DND-41 (cell line): ENCODE results near the gene B4GALT4.

Source experiments
- ATAC-seq: fragments of 200-7000 bp; cut with Tn5 transposase; 3 replicates; pipeline ENCODE4 v1.9.1; 2021; ENCODE audit warnings: low read depth; ENCODE audit not compliant: insufficient read depth
- DNase-seq: peaks from one replicate; pipeline ENCODE4 v3.0.0-alpha.2; 2020
- H2AFZ ChIP-seq: 2 replicates; pipeline ENCODE4 v1.6.0; 2012; ENCODE audit warnings: low read depth, low read length
- H3K27ac ChIP-seq: 2 replicates; pipeline ENCODE4 v1.5.1; 2012; ENCODE audit warnings: low read length, inconsistent platforms
- H3K27me3 ChIP-seq: fragments of 200-600 bp; sonication (generic); 2 replicates; pipeline ENCODE4 v1.6.0; 2012; ENCODE audit warnings: low read length, mild to moderate bottlenecking, inconsistent platforms; ENCODE audit not compliant: insufficient read depth, poor library complexity
- H3K36me3 ChIP-seq: 2 replicates; pipeline ENCODE4 v1.5.1; 2012; ENCODE audit warnings: low read length, inconsistent platforms; ENCODE audit not compliant: insufficient read depth
- H3K4me1 ChIP-seq: 2 replicates; pipeline ENCODE4 v1.5.1; 2012; ENCODE audit warnings: mild to moderate bottlenecking, low read length; ENCODE audit not compliant: insufficient read depth
- H3K4me2 ChIP-seq: 2 replicates; pipeline ENCODE4 v1.6.0; 2012; ENCODE audit warnings: mild to moderate bottlenecking, moderate library complexity, low read length, inconsistent platforms; ENCODE audit not compliant: insufficient read depth
- H3K4me3 ChIP-seq, 2 experiments: fragments of 200-600 bp in 1 of 2; shearing (Covaris generic) in 1 of 2; 2 replicates each; pipeline ENCODE4 v1.5.1; 2012 to 2016; ENCODE audit warnings: inconsistent platforms in 2 of 2, low read length in 2 of 2, mild to moderate bottlenecking in 2 of 2, low read depth in 1 of 2, moderate library complexity in 1 of 2
- H3K79me2 ChIP-seq: 2 replicates; pipeline ENCODE4 v1.6.0; 2012; ENCODE audit warnings: low read length, inconsistent platforms; ENCODE audit not compliant: insufficient read depth
- H3K9ac ChIP-seq: 2 replicates; pipeline ENCODE4 v1.6.0; 2012; ENCODE audit warnings: low read depth, mild to moderate bottlenecking, inconsistent platforms, low read length, moderate library complexity
- H3K9me3 ChIP-seq: 2 replicates; pipeline ENCODE4 v1.5.1; 2012; ENCODE audit warnings: low read length, moderate library complexity, mild to moderate bottlenecking, inconsistent platforms; ENCODE audit not compliant: insufficient read depth, severe bottlenecking
- H4K20me1 ChIP-seq: 2 replicates; pipeline ENCODE4 v1.6.0; 2012; ENCODE audit warnings: low read length; ENCODE audit not compliant: insufficient read depth
- EZH2 ChIP-seq: IDR thresholded peaks from 3 replicates; pipeline ENCODE4 v1.6.1; 2012; ENCODE audit warnings: borderline replicate concordance, low read depth, mild to moderate bottlenecking, moderate library complexity, low read length, inconsistent platforms; ENCODE audit not compliant: severe bottlenecking
- TF ChIP-seq, protein P1 (sequence below): IDR thresholded peaks from 2 replicates; pipeline ENCODE4 v1.5.1; 2012; ENCODE audit warnings: borderline replicate concordance, low read length, moderate library complexity, mild to moderate bottlenecking; ENCODE audit not compliant: poor library complexity, severe bottlenecking; ENCODE audit errors: extremely low read depth

B4GALT4 gene

DNA sequence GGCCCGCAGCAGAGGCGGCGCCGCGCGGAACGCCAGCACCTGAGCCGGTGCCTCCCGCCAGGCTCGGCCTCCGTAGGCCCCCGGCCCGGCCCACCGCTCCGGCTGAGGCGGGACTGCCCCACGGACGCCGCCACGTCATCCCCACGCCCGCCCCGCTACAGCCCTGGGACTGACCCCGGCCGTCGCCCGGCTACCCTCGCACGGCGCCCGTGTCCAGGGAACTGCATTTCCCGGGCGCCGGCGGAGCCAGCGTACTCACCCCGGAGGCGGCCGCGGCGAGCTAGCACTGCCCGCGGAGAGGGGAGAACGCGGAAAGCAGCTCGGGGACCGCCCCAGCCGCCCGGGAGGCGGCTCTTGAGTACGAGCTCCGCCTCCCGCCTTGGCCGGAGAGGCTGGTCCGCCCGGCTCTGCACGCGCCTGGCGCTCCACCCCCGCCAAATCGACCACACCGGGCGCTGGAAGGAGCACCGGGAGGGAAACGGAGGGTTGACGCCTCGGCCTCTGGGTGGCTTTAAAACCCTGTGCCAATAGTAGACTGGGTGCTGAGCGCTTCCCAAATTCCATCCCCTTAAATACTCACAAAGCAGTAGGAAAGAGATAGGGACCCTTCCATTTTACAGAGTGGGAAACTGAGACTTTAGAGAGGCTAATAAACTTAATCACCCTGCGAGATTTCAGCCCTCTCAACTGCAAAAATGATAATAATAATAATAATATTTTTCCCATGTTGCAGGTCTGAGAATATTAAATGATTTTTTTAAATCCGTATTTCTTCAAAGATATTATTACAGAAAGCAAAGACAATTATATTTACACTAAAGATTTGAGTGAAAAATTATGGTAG lies at the start of gene B4GALT4:
B4GALT4 (minus strand) TSS at position 288 of the 844 bp plus-strand sequence. CDS start 10,779 bp downstream, outside the sequence.
- H4K20me1 ChIP-seq, result no peaks in the 10 kb centered on the region
- H3K4me2 ChIP-seq, result peak within 1 kb of the TSS; percentile 98
- H2AFZ ChIP-seq, result peak within 1 kb of the TSS; percentile 74
- peak; percentile 88 for ATAC-seq
- H3K4me1 ChIP-seq, result peaks cover 32% of the 10 kb centered on the region
- peak within 1 kb of the TSS; percentile 90 for H3K9ac ChIP-seq
- peak within 1 kb of the TSS; percentile 90 to 92 for H3K4me3 ChIP-seq
- peak within 1 kb of the TSS; percentile 66 for H3K27ac ChIP-seq
- H3K79me2 ChIP-seq, result peaks cover 15% of the 10 kb centered on the region
- H3K9me3 ChIP-seq, result no peaks in the 10 kb centered on the region
- peaks cover 7% of the 10 kb centered on the region for H3K36me3 ChIP-seq
- H3K27me3 ChIP-seq, result no peaks in the 10 kb centered on the region
- TF ChIP-seq EZH2, result no peak
- TF ChIP-seq, protein P1, sequence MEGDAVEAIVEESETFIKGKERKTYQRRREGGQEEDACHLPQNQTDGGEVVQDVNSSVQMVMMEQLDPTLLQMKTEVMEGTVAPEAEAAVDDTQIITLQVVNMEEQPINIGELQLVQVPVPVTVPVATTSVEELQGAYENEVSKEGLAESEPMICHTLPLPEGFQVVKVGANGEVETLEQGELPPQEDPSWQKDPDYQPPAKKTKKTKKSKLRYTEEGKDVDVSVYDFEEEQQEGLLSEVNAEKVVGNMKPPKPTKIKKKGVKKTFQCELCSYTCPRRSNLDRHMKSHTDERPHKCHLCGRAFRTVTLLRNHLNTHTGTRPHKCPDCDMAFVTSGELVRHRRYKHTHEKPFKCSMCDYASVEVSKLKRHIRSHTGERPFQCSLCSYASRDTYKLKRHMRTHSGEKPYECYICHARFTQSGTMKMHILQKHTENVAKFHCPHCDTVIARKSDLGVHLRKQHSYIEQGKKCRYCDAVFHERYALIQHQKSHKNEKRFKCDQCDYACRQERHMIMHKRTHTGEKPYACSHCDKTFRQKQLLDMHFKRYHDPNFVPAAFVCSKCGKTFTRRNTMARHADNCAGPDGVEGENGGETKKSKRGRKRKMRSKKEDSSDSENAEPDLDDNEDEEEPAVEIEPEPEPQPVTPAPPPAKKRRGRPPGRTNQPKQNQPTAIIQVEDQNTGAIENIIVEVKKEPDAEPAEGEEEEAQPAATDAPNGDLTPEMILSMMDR, result no peak
- peak; percentile 73 for DNase-seq

- no peak overlapping the region for H3K4me3 ChIP-seq
- no peak for TF ChIP-seq EZH2
- TF ChIP-seq, protein P1, result no peak
- H3K79me2 ChIP-seq, result no peaks in the 10 kb centered on the region
- no peaks in the 10 kb centered on the region for H3K36me3 ChIP-seq
- H3K9ac ChIP-seq, result no peak overlapping the region
- no peak overlapping the region for H3K4me2 ChIP-seq
- H3K4me1 ChIP-seq, result peaks cover 23% of the 10 kb centered on the region
- H2AFZ ChIP-seq, result no peak overlapping the region
- peaks cover 16% of the 10 kb centered on the region for H3K27me3 ChIP-seq
- H3K27ac ChIP-seq, result no peak overlapping the region
- 0 out of 2 replicates have a peak, but pooled peaks cover 3% of the 10 kb centered on the region for H4K20me1 ChIP-seq
- H3K9me3 ChIP-seq, result peaks cover 12% of the 10 kb centered on the region
- ATAC-seq (no peak), DNase-seq (no peak)
Measured at GRCh38 chr3:119289404-119289770, 48.7 kb upstream of the B4GALT4 start.

DNA sequence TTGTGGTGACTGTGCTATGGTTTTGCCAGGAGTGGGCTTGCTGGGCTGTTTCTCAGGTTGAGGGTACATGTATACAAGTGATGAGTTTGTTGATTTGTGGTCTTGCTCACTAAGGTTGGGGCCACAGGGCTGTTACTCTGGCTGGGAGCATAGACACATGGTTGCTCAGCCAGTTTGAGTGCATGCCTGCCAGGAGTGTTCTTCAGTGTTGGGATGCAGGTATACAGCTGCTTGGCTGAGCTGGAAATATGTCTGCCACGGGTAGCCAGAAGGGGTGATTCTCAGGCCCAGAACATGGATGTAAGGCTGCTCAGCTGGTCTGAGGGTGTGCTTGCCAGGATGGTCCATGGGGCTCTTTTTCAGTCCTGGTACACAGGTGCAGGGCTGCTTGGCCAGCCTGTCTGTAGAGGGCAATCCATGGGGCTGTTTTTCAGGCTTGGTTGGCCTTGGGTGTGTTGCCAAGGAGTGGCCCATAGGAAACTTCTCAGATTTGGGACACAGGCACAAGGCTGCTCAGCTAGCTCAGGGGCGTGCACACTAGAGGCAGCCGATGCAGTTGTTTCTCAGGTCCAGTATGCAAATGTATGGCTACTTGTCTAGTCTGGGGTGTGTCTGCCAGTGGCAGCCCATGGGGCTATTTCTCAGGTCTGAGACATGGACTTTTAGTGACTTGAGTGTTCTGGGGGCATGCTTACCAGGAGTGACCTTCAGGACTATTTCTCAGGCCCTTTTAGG lies 48.2 kb upstream of the B4GALT4 start:
- Histone ChIP-seq H3K36me3 (no peaks in the 10 kb centered on the region), H3K27ac (no peak overlapping the region), H3K79me2 (no peaks in the 10 kb centered on the region), H3K4me1 (peaks cover 17% of the 10 kb centered on the region), H3K27me3 (peaks cover 10% of the 10 kb centered on the region), H3K4me2 (no peak overlapping the region), H4K20me1 (0 out of 2 replicates have a peak, but pooled peaks cover 3% of the 10 kb centered on the region), H3K4me3 (no peak overlapping the region), H2AFZ (no peak overlapping the region), H3K9ac (no peak overlapping the region), H3K9me3 (peaks cover 12% of the 10 kb centered on the region)
- TF ChIP-seq, protein P1, result no peak
- no peak for TF ChIP-seq EZH2
- no peak for ATAC-seq
- DNase-seq, result no peak
